ENCODE data around the gene SPATA25.

SPATA25 gene

DNA sequence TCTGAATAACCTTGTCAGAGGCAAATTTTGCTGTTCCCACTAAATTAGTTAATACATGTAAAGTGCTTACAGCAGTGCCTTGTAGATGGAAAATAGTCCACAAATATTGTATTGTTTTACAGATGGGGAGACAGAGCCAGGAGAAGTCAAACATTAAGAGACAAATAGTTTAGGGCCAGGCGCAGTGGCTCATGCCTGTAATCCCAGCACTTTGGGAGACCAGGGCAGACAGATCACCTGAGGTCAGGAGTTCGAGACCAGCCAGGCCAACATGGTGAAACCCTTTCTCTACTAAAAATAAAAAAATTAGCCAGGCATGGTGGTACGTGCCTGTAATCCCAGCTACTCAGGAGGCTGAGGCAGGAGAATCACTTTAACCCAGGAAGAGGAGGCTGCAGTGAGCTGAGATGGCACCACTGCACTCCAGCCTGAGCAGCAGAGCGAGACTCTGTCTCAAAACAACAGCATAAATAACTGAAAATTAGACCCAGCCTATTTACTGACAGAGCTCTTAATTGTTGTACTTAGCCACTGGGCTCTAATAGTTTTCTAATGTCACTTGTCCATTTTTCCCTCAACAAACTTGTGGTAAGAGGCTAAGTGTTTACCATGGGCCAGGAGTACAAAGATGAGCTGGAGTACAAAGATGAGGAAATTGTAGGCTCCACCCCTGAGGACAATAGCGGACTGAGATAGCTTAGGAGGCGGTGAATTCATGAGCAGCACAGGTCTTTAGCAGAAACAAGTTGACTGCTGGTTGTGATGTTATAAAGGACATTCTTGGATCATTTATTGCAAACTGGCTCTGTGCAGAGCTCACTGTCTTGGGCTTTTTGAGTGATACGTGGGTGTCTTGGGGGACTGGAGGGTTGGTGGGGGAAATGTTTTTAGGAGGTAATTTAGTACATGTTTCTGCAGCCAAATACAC, 23.6 kb downstream of the SPATA25 start:
- DNase-seq (ENCODE audit: low read depth), result no peak

DNA sequence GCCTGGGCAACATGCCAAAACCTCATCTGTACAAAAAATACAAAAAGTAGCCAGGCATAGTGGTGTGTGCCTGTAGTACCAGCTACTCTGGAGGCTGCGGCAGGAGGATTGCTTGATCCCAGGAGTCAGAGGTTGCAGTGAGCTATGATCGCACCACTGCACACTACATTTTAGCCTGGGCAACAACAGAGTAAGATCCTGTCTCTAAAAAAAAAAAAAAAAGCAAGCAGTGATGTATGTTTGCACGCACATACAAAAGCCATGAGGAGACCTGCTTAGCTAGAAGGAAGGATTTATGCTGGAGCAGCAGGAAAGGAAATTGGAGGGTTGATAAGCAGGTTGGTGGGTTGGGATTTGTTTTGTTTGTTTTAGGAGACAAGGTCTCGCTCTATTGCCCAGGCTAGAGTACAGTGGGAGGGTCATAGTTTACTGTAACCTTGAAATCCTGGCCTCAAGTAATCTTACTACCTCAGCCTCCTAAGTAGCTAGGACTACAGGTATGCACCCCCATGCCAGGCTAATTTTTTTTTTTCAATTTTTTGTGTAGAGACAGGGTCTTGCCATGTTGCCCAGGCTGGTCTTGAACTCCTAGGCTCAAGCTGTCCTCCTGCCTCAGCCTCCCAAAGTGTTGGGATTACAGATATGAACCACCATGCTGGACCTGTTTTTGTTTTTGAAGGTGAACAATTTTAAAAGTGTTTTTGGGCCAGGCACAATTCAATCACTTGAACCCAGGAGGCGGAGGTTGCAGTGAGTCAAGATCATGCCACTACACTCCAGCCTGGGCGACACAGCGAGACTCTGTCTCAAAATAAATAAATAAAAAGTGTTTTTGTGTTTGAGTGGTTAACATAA, 26.0 kb downstream of the SPATA25 start:
- no peak for DNase-seq (ENCODE audit: low read depth)

DNA sequence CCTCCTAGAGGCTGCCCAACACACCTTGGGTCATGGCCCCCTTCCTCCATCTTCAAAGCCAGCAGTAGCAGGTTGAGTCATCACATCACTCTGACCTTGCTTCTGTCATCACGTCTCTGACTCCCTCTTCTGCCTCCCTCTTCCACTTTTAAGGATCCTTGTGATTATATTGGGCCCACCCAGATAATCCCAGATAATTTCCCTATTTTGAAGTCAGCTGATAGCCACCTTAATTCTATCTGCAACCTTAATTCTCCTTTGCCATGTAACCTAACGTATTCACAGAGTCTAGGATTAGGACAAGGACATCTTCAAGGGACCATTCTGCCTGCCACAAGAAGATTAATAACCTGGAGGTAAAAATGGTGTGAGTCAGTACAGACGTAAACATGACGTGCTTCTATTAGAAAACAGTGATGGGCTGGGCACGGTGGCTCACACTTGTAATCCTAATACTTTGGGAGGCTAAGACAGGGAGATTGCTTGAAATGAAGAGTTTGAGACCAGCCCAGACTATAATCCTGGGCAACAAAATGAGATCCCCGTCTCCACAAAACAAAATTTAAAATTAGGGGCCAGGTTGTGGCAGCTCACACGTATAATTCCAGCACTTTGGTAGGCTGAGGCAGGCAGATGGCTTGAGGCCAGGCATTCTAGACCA, 26.7 kb downstream of the SPATA25 start:
- DNase-seq (ENCODE audit: low read depth), result peak; percentile 66

DNA sequence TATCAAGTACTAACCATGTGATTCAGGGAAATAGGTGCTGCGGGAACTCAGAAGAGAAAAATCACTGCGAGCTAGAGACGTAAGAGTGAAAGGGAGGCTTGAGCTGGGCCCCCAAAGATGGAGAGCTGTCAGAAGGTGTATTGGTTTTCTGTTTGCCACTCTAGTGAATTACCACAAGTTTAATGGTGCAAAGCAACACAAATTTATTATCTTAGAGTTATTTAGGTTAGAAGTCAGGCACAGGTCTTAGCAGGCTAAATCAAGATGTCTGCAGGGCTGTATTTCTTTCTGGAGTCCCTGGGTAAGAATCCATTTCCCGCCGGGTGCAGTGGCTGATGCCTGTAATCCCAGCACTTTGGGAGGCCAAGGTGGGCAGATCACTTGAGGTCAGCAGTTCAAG, 27.5 kb downstream of the SPATA25 start:
- no peak for DNase-seq (ENCODE audit: low read depth)

DNA sequence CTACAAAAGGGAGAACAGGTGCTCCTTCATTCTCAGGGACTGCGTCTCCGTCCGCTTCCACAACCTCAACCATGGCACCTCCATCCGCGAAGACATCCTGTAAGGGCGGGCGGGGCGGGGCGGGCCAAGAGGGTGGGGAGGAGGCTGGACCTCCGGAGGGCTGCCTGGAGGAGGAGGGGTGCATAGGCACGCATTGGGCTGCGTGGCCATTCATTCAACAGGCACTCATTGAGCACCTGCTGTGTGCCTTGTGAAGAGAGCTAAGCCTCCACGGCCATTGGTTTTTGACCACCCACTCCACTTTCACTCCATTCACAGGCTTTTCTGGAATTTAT, 29.6 kb downstream of the SPATA25 start:
- DNase-seq (ENCODE audit: low read depth), result peak; percentile 57

DNA sequence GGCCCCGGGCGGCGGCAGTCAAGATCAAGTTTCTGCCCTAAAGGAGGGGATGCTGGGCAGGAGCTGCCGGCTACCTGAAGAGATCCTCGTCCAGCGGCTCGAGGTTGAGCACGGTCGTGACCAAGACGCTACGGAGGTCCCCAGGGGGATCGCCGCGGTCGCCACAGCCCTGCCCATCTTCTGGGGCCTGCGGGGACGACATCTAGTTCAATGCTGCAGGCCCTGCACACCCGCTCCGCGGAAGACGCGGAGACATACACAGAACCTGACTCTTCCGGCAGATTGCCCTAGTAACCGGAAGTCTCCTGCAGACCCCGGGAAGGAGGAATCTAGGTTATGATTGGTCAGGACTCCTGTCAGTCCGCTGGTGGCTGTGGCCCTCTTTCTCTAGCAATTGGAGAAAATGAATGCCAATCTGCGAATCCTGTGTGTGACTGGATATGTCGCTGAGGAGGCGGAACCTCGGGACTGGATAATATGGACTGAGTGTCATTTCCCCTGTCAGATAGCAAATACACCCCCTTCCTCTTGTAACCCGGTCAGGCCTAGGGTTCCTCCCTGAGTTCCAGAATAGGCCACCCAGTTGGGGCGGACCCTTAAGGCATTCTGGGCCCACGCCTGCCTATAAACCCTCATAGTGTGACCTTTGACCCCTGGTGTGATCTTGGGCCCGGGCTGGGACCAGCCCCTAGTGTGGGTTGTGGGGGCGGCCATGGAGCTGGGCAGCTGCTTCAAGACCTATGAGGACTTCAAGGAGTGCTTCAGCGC, 30.1 kb downstream of the SPATA25 start, which contains the start of the genes ACOT8 and ZSWIM3:
Gene ACOT8, minus strand, starts transcription at position 279 of the 768 bp plus-strand sequence. Its CDS starts 77 bp downstream, at position 202.
Gene ZSWIM3, plus strand, starts transcription at position 501 of the 768 bp plus-strand sequence. Its CDS starts 212 bp downstream, at position 713.
- peak; percentile 100 for DNase-seq (ENCODE audit: low read depth)

DNA sequence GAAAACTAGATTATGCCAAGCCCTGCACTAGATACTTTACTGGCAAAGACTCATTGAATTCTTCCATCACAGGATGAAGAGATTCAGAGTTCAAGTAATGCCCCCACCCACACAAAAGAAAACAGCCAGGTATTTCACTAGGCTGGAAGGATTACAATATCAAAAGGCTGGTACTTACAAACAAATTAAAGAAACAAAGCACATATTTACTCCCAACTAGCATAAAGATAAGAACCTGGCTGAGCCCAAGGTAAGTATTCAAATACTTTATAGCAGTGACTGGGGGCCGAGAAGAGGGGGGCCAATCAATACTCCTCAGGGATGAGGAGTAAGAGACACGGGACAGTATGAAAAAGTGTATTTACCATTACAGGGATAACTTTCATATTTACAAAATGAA, 33.9 kb downstream of the SPATA25 start:
- DNase-seq (ENCODE audit: low read depth), result no peak

DNA sequence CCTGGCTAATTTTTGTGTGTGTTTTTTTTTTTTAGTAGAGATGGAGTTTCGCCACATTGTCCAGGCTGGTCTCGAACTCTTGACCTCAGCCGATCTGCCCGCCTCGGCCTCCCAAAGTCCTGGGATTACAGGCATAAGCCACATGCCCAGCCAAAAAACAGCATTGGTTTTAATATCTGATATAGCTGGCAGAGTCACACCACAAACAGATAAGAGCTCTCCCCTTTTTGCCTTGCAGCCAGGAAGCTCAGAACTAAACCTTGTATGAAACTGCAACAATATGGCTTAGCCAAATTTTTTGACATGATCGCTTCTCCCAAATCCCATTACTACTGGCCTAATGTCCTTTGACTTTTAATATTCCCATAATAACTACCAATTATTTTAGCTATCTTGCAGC, 35.1 kb downstream of the SPATA25 start:
- DNase-seq (ENCODE audit: low read depth), result no peak

DNA sequence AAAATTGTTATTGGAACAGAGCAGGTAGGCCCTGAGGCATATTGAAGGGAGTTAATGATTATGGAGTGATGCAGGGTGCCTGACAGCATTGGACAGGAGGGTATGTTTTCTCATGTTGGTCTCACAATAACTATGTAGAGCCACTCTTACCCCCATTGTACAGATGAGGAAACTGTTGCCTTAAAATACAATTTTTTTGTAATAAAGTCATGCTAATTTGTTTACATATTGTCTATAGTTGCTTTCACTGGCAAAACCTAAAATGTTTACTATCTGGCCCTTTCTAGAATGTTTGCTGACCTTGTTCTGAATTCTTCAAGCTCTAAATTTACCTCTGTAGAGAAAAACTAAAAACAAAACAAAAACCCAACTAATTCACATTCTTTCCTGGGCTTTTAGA, 35.9 kb downstream of the SPATA25 start:
- DNase-seq (ENCODE audit: low read depth), result no peak

DNA sequence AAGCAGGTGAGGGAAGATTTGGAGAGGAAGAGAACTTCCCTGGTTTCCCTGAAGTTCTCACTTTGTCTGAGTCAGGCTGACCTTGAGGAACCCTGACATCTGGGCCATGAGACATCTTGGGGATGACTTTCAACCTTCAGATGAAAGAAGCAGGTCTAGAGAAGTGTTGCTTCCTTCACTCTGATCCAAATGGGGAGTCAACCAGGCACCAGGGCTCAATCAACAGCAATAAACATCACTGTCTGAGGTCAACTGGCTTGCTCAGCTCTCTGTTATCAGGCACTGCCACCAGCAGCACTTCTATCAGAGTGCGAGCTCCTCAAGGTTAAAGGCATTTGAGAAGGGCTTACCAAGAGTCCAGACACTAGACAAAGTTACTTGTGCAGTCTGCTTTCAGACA, 36.5 kb downstream of the SPATA25 start:
- DNase-seq (ENCODE audit: low read depth), result no peak

DNA sequence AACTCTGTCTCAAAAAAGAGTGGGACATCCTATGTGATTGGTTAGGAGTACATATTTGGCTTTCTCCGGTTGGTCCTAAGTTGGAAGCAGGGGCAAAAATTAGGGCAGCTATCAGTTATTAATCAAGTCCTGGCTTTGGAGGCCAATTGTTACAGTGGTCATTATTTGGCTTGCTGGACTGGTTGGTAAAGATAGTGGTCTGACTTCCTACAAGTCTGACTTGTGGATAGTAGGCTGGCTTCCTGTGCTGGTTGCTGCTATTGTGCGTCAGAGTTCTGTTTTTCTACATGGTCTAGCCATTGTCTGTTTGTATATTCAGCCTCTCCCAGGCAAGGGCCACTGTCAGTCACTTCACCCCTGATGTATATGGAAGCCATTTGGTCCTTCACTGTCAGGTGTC, 37.2 kb downstream of the SPATA25 start:
- no peak for DNase-seq (ENCODE audit: low read depth)

DNA sequence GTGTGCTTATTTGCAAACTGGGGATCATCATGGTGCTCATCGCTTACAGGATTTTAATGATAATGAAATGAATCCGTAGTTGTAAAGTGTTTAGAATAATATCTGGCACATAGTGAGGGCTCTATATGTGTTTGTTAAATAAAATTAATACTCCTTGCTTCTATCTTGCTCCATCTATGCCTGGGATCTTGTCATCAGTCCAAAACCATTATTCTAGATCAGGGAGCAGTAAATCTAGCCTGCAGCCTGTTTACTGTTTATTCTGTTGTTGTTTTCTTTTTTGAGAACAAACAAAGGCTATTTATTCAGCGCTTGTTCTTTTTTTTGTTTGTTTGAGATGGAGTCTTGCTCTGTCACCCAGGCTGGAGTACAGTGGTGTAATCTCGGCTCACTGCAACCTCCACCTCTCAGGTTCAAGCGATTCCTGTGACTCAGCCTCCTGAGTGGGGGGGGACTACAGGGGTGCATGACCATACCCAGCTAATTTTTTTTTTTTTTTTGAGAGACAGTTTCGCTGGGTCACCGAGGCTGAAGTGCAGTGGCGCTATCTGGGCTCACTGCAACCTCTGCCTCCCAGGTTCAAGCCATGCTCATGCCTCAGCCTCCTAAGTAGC, 38.3 kb downstream of the SPATA25 start:
- DNase-seq (ENCODE audit: low read depth), result no peak

DNA sequence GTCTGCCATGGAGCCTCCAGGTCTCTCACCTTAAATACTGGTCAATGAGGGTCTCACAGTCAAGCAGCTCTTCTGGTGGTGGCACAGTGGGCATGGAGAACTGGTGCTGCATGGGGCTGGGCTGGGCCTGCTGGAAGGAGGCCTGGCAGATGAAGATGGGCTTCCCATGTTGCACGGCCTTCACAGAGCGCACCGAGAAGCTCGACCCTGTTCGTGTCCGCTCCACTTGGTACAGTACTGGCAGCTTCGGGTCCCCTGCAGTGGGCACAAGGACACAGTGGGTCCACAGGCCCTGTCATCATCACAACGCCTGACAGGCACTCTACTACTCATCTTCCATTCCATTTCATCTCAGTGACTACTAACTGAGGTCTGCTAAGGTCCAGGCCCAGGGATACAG, 39.0 kb downstream of the SPATA25 start:
- DNase-seq (ENCODE audit: low read depth), result no peak

DNA sequence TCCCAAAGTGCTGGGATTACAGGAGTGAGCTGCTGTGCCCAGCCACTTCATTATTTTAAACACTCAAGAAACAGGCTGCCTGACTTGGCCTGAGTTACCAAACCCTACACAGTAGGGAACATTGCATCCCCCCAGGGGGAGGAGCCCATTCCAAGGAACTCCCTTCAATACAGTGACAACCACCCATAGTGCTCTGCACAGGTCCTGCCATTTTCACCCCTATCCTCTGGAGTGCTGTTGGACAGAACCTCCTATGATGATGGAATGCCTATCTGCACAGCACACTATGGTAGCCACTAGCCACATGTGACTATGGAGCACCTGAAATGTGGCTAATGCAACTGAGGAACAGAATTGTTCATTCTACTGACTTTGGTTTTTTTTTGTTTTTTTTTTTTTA, 42.0 kb downstream of the SPATA25 start:
- no peak for DNase-seq (ENCODE audit: low read depth)

DNA sequence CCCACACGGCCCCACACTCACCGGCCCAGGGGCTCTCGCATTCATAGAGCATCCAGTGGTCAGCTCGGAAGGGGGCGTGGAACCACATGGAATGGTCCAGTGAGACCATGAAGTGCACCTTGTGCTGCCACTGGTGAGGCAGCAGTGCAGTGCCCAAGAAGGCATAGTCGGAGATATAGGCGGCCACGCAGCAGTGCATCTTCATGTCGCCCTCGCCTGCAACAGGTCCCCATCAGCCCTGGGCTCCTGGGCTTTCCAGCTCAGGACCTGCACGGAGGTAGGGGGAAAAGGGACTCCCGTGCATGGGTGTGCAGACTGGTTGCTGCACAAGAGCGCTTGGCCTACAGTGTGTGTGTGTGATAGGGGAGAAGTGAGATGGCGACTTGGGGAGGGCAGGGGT, 43.9 kb downstream of the SPATA25 start:
- DNase-seq (ENCODE audit: low read depth), result no peak

DNA sequence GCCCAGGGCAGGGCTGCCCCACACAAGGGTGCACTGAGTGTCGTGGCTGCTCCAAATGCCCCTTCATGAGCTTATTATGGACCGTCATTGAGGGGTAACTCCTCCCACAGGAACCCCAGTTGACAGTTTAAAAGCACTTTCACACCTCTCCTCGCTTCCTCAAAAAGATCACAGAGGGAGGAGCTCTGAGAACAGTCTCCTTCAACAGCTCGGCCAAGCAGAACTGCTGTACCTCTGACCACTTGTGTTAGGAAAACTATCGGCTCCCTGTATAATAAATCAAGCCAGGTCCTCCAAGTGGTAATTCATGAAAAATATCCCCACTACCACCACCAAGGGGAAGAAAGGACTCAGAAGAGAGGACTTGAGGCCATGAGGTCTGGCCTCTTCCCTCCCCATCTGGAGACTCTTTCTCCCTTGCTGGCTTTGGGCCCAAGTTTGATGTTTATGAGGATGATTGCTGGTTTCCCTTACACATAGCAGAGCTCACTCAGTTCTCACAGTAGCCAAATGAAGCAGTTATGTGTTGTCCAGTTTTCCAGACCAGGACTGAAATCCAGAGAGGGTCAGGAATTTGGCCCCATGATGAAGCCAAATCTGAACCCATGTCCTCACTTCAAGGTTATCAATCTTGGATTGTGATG, 45.1 kb downstream of the SPATA25 start:
- no peak for DNase-seq (ENCODE audit: low read depth)

DNA sequence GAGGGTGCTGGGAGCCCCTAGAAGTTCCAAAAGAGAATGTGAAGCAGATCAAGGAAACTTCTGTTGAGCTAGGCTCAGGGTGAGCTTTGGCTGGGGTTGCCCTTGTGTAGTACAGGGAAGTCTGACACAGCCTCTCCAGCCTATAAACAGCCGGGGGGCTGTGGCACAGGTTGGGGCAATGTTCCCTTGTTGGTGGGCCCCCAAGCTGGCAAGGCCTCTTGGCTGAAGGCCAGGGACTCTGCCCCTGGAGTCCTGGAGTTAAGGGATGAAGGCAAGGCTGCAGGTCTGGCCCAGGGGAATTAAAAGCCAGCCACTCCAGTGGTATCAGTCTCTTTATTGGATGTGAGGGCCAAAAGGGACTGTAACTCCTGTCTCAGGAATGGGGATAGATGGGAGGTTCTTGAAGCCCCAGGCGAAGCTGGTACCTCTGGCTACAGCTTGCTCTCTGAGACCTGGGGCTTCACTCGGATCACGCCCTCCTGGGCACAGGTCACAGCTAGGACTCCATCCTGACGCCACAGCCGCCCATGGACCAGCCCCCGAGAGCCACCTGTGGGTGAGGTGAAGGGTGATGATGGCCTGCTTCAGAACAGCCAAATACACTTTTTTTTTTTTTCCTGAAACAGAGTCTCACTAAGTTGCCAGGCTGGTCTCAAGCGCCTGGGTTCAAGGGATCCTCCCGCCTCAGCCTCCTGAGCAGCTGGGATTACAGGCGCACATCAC, 45.9 kb downstream of the SPATA25 start:
- no peak for DNase-seq (ENCODE audit: low read depth)

DNA sequence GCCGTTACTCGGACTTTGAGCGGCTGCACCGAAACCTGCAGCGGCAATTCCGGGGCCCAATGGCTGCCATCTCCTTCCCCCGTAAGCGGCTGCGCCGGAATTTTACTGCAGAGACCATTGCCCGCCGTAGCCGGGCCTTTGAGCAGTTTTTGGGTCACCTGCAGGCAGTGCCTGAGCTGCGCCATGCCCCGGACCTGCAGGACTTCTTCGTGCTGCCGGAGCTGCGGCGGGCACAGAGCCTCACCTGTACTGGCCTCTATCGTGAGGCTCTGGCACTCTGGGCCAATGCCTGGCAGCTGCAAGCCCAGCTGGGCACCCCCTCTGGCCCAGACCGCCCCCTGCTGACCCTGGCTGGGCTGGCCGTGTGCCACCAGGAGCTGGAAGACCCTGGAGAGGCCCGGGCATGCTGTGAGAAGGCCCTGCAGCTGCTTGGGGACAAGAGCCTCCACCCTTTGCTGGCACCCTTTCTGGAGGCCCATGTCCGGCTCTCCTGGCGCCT, 46.7 kb downstream of the SPATA25 start:
- no peak for DNase-seq (ENCODE audit: low read depth)

DNA sequence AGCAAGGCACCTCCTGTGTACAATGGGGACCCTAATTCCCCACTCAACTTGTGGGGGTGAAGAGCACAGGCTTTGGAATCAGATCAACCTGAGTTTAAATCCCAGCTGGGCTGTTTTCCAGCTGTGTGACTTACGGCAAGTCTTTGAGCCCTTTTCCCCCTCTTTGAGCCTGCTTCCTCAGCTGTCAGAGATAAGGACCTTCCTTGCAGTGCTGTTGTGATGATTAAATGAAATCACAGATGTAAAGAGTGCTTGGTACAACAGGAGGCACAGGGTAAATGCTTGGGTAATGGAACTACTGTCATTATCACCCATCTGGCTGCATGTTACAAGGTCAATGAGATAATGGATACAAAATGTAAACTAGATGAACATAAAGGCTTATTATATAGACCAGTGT, 50.6 kb downstream of the SPATA25 start:
- DNase-seq (ENCODE audit: low read depth), result no peak

Data from ELR (cell line).